HG03469 (cell line): ENCODE measurements around the gene COL20A1.

Experiments
- ATAC-seq: cut with Tn5 transposase; IDR thresholded peaks from one replicate; pipeline ENCODE4 v1.9.1; 2021; ENCODE audit warnings: mild to moderate bottlenecking, moderate library complexity, moderate number of reproducible peaks; ENCODE audit not compliant: unreplicated experiment

Gene COL20A1

DNA sequence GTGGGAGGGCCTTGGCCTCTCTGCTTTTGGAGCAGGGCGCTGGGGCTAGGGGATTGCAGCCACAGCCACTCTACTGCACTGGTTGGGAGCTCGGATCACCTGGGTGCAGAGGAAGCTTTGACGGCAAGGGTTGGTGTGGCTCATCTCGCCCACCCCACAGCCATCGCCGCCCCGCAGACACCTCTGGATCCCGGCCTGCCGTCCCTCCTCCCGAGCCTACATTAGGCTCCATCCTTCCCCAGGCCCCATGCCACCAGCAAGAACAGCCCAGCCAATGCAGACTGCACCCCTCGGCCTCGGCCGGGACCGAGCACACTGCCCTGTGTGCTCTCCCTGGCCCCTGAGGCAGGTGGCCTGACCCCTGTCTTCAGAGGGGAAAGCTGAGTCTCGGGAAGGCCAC lies 32.5 kb upstream of the COL20A1 start:
- no peak for ATAC-seq

DNA sequence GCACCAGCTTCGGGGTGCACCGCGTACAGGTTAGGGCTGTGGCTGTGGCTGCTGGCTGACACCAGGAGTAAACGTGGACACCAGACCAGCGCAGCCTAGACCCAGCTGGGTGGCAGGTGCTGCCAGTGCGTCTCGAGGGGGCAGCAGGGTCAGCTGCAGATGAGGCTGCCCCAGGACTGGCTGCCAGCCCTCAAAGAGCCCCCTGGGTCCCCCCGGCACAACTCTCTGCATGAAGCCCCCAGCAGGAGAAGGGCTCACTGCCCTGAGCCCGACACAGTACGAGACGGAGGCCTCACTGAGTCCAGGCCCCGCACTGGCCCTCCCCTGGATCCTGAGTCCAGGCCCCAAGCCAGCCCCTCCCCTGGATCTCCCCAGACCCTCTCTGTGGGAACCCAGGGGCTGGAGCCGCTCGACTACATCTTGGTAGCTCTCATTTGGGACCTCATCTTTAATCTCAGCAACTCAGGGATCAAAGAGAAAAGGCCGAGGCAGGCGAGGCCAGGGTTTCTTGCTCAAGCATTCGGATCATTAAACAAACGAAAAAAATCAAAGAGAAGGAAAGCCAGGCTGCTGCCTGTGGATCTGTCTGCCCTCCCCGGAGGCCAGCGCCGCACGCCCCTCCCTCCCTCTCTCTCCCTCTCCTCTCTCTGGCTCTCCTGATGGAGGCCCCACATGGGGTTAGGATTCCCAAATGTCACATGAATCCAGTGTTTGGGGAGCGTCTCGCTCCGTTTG lies 31.8 kb upstream of the COL20A1 start:
- ATAC-seq, result no peak

DNA sequence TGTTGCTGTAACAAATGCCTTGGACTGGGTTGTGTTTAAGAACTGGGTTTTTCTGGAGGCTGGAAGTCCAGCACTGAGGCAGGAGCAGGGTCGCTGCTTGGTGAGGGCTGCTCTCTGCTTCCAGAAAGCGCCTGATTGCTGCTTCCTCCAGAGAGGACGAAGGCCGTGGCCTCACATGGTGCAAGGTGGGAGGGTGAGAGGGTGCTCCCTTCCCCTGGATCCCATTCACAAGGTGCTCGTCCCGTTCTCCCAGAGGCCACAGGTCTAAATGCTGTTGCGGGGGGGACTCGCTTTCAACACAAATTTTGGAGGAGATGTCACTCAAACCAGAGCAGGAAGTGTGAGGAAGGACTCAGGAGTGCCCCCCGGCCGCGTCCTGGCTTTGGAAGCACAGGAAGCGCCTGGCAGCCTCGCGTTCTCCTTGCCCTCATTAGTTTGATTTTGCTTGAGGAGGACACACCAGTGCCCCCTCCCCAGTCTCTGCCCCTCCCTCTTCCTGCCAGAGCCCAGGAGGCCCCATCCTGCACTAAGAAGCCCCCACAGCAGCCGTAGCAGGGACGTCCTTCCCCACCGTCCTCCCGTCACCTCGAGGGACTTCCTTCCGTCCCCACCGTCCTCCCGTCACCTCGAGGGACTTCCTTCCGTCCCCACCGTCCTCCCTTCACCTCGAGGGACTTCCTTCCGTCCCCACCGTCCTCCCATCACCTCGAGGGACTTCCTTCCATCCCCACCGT lies 31.0 kb upstream of the COL20A1 start:
- no peak for ATAC-seq

DNA sequence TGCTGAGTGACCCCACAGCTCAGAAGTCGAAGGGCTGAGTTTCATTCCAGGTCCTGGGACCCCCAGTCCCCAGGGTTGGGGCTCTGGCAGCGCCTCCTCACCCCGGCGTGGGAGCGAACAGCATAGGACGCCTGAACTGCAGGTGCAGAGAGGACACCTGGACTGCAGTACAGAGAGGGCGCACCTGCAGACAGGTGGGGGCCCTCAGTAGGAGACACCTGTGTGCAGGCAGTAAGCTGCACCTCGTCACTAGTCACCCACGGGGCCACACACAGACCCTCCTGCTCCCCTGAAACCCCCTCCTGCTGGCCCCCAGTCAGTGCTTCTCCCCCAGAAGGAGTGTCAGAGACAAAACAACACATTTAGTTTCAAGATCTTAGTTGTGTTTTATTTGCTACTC lies 30.1 kb upstream of the COL20A1 start:
- no peak for ATAC-seq

DNA sequence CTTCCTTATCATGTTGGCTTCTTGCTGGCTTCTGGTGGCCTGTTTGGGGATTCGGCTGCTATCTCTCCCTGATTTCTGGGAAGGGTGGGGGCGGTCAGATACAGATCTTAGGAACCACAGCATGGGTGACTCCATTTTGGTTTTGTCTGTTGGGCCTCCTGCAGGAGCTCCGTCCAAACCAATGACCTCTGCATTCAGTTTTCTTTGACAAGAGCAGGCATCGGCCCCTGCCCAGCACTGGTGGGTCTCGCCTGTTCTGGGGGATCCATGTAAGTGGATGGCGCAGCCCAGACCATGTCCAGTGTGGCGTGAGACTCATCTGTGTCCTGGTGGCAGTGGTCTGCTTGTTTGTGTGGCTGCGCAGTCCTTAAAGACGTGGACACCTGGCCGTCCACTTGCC lies 29.0 kb upstream of the COL20A1 start:
- ATAC-seq, result no peak

DNA sequence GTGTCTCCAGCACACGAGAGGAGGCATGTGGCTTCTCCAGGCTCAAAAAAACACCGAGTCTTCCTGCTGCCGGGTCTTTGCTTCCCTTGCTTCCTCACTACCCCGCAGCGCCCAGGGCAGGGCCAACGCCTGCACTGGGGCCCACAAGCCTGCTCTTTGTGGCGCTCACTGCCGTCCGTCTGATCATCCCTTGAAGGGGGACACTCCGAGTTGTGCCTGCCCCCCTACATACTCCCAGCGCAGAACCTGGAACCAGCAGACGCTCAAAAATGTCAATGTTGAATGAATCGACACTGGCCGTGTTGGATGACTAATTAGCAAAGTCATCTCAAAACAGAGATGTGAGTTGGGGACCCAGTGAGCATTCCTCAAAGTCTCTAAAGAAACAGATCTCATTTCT lies 28.5 kb upstream of the COL20A1 start:
- ATAC-seq, result no peak

DNA sequence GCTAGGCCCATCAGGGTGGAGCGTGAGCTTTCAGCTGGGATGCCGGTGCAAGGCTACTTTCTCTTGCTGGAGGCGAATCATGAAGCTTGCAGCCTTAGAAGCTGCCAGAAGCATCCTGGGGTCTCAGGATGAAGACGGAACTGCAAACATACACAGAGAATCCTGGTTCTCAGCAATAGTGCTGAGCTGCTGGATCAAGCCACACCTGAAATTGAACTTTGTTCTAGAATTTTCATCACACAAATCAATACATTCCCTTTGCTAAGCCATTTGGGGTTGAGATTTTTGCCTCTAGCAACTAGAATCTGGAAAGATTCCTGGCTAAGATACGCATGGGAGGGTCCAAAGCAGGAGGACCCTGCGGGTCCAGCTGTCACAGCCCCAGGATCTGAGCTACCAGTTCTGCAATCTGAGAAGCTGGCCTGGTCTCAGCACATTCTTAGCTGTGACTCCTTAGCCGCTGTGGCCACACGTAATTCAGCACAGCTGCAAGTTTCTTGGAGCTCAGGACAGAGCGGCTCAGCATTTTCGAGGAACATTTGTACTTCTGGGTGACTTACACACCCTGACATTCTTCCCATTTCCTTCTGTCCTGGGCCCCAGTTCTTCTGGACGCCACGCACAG lies 27.0 kb upstream of the COL20A1 start:
- ATAC-seq, result no peak

DNA sequence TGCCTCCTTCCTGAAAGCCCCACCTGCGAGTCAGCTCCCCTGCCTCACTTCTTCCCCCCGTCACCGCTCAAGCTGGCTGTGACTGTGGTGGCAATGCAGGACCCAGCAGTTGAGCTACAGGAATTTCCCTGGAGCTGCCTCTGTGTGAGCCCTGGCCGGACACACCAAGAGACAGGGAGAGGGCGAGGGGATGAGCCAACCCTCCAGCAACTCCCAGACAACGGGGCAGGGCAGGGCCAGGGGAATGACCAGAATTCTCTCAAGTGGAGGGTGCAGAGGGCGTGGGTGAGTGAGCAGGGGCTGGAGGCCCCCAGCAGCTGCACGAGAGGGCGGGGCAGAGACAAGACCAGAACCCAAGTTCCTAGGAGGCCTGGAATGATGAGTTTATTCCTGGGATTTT lies 25.3 kb upstream of the COL20A1 start:
- no peak for ATAC-seq

DNA sequence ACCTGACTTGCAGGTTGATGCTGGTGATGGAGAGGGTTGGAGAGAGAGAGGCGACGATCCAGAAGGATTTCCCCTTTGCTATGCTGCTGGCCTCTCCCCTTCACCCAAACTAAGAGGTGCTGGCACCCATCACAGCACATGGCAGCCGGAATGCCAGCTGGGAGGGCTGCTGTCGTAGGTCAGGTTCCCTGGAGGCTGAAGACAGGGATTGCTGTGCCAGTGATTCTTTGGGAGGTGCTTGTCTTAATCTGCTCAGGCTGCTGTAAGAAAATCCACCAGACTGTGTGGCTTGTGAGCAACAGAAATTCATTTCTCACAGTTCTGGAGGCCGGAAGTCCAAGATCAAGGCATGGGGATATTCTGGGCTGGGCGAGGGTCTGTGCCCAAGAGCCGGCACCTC lies 24.7 kb upstream of the COL20A1 start:
- ATAC-seq, result no peak

DNA sequence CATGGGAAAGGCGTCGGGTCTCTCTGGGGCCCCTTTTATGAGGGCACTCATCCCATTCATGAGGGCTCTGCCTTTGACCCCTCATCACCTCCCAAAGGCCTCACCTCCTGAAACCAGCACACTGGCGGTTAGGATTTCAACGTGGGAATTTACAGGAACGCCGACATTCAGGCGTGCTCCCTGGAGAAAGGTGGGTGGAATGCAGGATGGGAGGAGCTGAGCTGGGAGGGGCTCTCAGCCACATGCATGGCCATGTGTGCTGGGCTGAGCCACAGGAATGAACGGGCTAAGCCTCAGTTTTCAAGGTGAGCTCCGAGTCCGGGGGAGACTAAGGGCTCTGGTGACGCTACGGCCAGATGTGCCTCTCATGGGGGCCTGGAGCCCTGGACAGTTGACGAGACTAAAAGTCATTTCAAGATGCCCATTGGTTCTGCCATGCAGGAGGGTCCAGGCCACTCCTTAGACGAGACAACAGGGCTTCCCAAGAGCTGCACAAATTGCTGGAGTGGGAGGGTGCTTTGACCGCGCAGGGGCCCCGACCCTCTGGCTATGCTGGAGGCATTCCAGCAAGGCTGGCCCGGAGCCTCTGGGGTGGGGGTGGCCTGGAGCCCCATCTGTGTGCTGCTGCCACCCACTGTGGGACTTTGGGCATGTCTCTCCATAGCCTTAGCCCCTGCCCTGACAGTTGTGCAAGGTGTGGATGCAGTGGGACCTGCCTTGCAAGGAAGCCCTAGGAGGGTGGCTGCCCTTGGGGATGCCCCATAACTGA lies 24.1 kb upstream of the COL20A1 start:
- no peak for ATAC-seq

DNA sequence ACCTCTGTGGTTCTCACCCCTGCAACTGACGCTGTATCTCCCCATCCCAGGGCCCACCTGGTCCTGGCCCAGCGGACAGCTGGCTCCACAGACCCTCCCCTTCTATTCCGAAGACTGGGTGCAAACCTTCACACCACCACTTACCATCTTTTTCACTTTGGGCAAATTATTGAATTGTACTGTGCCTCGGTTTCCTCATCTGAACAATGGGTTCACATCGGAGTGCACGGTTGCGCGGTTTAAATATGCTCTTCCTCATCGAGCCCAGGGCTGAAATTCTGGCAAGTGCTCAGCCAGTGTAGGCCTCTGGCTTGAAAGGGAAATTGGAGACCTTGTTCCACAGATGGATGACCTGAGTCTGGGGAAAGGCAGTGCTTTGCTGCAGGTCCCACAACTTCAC lies 23.3 kb upstream of the COL20A1 start:
- ATAC-seq, result no peak

DNA sequence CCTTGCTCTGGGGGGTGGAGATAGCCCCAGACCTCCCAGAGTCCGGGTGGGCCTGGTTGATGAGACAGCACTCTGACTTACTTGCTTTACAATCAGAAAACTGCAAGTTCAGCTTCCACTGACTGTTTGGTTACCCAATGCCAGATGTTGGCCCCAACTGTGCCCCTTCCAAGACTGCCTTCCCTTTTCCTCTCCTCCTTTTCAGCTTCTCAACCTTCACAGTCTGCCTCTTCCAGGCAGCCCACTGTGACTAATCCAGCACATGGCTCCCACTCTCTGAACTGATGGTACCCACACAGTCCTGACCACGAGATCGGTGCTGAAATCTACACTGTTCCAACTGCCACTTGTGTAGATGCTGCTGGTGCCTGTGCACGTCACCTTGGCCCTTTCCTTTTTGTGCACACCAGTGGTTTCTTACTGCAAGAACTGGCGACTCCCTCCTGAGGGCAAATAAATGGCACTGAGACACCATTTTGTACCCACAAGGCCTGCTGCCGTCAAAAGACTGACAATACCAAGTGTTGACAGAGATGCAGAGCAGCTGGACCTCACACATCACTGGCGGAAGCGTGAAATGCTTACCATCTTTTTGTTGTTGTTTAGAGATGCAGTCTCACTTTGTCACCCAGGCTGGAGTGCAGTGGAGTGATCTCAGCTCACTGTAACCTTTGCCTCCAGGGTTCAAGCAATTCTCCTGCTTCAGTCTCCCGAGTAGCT lies 22.2 kb upstream of the COL20A1 start:
- no peak for ATAC-seq

DNA sequence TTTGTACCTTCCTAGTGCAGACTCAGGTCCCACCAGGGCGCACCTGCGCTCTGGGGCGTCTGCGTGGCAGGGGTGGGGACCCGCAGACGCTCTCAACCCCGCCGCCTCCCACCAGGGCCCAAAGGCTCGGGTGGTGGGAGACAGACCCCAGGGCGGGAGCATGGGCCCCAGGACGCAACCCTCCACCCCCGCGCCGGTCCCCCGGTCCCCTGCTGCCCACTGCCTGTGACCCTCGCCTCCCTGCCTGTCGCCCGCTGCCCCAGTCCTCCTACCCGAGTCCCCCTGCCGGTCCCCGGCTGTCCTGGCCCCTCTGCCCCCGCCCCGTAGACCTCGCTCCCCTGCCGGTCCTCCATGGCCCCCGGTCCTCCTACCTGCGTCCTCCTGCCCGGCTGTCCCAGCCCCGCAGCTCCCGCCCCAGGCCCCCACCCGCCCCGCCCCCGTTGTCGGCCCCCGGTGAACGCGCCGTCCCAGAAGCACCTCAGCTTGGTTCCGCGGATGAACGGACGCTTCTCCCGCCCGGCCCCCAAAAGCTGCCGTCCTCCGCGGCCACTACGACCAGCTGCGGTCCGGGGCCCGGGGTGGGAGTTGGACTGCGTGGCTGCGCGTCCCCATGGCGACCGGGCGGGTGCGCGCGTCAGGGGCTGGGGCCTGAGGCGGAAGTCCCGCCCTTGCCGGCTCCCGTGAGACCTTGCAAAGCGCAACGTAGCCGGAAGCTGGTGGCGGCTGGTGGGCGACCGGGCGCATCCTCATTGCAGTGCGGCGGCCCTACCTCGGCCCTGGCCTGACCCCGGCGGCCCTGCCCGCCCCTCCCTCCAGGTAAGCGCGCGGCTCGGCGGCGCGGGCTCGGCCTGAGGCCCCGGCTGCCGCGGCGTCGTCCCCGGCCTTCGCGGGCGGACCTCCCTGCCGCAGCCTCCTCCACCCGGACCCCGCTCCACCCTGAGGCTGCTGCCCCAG lies 20.6 kb upstream of the COL20A1 start, which contains the start of gene ARFGAP1:
ARFGAP1 (plus strand) TSS at position 709 of the 954 bp plus-strand sequence. CDS start 2,768 bp downstream, outside the sequence.
- ATAC-seq, result peak; percentile 58

DNA sequence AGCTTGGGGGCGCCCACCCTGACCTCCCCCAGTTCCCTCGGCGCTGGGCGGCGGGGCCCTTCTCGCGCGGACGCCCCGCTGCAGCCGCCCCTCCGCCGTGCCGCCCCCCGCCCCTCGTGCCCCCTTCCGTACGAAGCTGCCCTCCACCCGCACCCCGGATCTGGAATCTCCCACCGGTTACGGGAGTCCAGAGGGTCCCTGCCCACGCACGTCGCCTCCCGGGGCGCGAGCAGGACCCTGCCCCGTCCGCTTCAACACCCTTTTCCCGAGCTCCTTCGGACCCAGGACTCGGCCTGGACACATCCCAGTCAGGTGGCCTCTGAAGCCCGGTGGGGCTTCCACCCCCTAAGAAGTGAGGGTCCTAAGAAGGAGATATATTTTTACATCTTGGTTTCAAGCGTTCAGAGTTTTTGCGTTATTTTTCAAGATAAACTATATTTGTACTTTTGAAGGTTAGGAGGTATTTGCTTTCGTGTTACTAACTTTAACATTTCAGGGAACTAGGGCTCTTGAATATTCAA lies 19.9 kb upstream of the COL20A1 start:
- no peak for ATAC-seq

DNA sequence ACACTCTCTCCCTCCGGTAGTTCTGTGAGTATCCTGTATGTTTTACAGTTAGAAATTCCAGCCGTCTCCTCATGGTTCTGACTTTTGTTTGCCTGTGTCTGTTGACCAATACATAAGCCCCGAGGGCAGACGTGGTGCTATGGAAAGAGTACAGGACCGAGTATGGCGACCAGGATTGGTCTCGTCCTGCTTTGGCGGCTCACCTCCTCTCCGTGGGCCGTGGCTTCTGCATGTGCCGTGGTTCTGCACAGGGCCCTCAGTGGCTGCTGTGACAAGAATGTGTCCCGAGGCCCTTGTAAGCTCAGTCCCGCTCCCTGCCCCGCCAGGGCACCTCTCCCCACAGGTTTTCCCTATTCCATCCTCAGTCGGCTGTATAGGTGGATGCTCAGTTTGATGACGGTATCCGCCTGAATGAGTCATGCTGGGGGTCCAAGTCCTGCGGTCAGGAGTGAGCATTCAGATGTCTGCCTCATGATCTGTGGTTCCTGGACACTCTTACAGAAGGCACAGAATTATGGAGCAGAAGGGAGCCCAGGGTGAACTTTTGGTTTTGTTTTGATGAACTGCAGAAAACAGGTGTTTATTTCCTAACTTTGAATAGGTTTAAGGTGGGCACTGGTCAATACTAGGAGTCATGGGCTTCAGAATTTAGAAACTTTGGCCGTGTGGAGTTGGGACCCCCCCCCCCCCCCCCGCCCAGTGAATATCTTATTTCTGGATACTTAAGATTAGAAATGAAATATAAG lies 19.2 kb upstream of the COL20A1 start:
- ATAC-seq, result no peak

DNA sequence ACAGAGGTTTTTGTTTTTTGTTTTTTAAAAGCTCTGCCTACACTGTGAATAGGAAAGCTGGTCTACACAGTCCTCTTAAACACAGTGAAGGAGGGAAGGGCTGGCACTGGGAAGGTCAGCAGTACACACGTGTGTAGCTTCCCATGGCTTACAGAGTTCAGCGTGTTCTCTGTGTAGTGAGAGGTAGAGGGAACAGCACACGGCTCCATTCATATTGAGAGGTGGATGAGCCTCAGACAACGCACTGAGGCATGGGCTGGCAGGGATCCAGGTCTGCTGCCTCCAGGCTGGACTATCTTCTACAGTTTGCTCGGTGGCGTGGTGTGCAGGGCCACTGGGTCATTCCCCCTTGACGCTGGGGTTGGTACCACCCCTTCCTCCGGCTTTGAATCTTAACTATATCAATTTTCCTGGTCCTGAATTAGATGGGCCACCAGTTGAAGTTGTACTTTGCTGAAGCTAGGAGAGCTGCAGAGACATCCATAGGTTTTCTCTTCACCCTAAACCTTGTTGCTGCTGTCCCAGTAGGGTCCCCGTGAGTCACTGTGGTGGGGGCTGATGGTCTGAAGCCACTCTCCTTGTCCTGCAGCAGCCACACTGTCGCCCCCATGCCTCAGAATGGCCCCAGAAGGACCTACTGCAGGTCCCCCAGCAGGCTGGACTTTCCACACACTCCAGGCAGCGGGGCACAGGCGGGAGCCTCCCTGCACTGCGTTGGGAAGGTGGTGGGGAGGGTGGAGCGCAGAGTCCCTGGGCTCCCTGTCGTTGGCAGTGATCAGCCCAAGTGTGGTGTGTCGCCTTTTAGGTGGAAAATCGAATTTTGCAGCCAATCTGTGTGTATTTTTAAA lies 18.4 kb upstream of the COL20A1 start:
- no peak for ATAC-seq

DNA sequence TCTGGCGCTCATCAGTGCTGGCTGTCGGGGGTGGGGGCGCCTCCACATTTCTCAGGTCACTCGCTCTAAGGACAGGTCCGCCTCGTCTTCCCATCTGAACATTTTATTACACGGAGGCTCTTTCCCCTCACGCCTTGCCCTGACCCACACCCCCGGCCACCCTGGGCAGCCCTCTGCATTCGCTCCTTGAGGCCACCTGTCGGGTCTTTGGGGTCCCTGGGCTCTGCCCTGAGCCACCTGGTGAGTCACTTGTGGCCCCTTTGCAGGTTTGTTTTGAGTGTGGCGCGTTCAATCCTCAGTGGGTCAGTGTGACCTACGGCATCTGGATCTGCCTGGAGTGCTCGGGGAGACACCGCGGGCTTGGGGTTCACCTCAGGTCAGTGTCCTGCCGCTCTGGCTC lies 17.2 kb upstream of the COL20A1 start:
- ATAC-seq, result no peak

DNA sequence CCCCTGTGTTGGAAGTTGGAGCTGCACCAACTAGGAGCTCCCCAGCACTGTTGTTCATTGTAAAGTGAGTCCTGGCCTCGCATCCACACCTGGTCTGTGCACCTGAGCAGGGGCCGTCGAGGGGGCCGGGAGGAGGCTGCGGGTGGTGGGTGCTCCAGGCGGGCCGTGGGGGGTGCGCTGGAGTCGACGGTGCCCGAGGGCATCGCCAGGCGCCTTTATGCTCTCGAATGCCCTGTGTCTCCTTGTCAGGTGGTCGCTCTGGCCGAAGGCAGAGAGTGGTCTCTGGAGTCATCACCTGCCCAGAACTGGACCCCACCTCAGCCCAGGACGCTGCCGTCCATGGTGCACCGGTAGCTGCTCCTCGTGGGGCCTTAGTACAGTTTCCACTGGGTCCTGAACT lies 16.0 kb upstream of the COL20A1 start:
- no peak for ATAC-seq
